Measurements from ENCODE around the gene HSPA1L.
"Not testable (repeated sequence)": the region's sequence is repeated elsewhere in the genome, so short reads cannot be mapped to it uniquely, and the experiment has no call there.

GRCh38 chr6:31801031-31801927 is 13.8 kb downstream of the HSPA1L start:
- TF ChIP-seq ZNF274 (IDR thresholded peaks at IDR 0.05; ENCODE audit: low read depth, low read length); YY1 (IDR thresholded peaks at IDR 0.05; ENCODE audit: insufficient read depth, insufficient read length); SUZ12 (IDR thresholded peaks at IDR 0.05; ENCODE audit: extremely low read depth, insufficient read depth, insufficient read length): not testable (repeated sequence)

Data from NT2/D1 (cell line).